HG02623 (cell line): ENCODE measurements around the gene GUCY2C.

ENCODE experiments used
- ATAC-seq: cut with Tn5 transposase; IDR thresholded peaks from one replicate; pipeline ENCODE4 v1.9.1; 2021; ENCODE audit warnings: moderate library complexity; ENCODE audit not compliant: unreplicated experiment

Gene GUCY2C

DNA sequence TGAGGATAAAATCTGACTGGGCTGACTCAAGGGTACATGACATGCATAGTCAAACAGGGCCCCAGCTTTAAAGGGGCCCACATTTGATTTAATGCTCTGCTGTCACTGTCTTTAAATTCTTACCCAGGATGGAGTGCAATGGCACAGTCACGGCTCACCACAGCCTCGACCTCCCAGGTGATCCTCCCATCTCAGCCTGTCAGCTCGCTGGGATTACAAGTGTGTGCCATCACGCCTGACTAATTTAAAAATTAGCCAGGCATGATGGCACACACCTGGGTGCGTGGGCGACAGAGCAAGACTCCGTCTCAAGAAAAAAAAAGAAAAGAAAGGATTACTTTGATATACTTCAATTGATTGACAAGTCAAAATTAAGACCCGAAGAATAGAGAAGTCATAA lies 119.5 kb downstream of the GUCY2C start:
- ATAC-seq, result no peak

GRCh38 chr12:14575585-14575984 lies 120.8 kb downstream of the GUCY2C start:
- no peak for ATAC-seq

- ATAC-seq, result no peak
Measured at GRCh38 chr12:14573118-14573517, 123.3 kb downstream of the GUCY2C start.

DNA sequence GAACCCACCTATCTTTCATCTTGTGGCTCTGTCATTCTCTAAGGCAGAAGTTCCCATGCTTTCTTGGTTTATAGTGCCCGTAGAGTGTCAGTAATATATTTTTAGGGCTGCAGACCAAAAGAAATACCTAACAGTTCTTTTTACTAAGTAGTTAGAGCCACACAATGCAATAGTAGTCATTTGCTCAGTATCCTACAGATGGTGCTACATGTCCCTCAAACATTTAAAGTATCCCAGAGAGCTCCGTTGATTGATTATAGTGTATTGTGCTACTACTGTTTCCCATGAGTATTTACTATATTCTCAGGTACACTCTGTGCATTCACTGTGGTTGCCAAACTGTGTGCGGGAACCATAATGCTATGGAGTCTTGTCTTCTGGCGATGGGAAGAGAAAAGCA lies 124.0 kb downstream of the GUCY2C start:
- no peak for ATAC-seq

GRCh38 chr12:14571779-14572178 lies 124.6 kb downstream of the GUCY2C start:
- no peak for ATAC-seq

- ATAC-seq, result no peak
Measured at GRCh38 chr12:14570231-14570630, 126.2 kb downstream of the GUCY2C start.

- ATAC-seq, result no peak
Measured at GRCh38 chr12:14567351-14568162, 128.8 kb downstream of the GUCY2C start, which contains the start of gene PLBD1. TSS of gene PLBD1 (minus strand) at chr12:14567883. CDS start at chr12:14567696, 187 bp downstream.

GRCh38 chr12:14564336-14564959 lies 132.0 kb downstream of the GUCY2C start:
- ATAC-seq, result no peak

DNA sequence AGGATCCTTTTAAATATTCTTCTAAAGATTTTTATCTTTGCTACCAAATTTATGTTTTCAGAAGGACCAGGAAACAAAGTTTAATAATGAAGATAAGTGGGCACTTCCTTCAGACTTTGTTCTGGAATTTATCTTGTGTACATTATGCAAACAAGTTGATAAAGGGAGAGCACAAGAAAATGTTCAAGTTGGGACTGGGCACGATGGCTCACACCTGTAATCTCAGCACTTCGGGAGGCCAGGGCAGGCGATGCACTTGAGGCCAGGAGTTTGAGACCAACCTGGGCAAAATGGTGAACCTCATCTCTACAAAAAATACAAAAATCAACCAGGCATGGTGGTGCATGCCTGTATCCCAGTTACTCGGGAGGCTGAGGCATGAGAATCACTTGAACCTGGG lies 133.4 kb downstream of the GUCY2C start:
- ATAC-seq, result no peak
